Ascending aorta (tissue), 2 donors: ENCODE measurements around the gene MGAT5. TPM values are rescaled to one million over a fixed set of nuclear protein-coding genes. Genes with fewer than 3 reads are reported as not detected.

ENCODE experiments used
- DNase-seq, 2 donors: peaks; one replicate each; pipeline ENCODE4 v3.0.0-alpha.2; 2019; ENCODE audit warnings: low spot score in 2 of 2
- H3K27ac ChIP-seq, 2 donors: fragments of 200-600 bp; sonication (generic); one replicate each; pipeline ENCODE4 v1.5.1; 2016 to 2017; ENCODE audit warnings: mild to moderate bottlenecking in 1 of 2
- H3K27me3 ChIP-seq: fragments of 200-600 bp; sonication (generic); one replicate; pipeline ENCODE4 v1.5.1; 2017
- H3K36me3 ChIP-seq, 2 donors: fragments of 200-600 bp; sonication (generic); one replicate each; pipeline ENCODE4 v1.5.1; 2016
- H3K4me1 ChIP-seq, 2 donors: fragments of 200-600 bp; sonication (generic); one replicate each; pipeline ENCODE4 v1.5.1; 2016 to 2017; ENCODE audit warnings: mild to moderate bottlenecking in 1 of 2
- H3K4me3 ChIP-seq, 2 donors: fragments of 200-600 bp; sonication (generic); one replicate each; pipeline ENCODE4 v1.5.1; 2016 to 2017; ENCODE audit warnings: mild to moderate bottlenecking in 1 of 2
- H3K9me3 ChIP-seq, 2 donors: fragments of 200-600 bp; sonication (generic); one replicate each; pipeline ENCODE4 v1.5.1; 2016
- intact Hi-C: fragments of 100-400 bp; cut with DNase I; formaldehyde crosslinking; loops from one replicate; pipeline ENCODE4 v1.15.1; 2023
- total RNA-seq: library from RNA; depleted of rRNA; stranded (reverse); fragments of >200 nt; gene quantifications from one replicate; pipeline ENCODE4 v1.1.0, GENCODE V29; 2016
- TF ChIP-seq, protein P1 (sequence below), 3 experiments: fragments of 200-600 bp in 2 of 3; fragments of 450-650 bp in 1 of 3; sonication (generic) in 2 of 3; IDR thresholded peaks; one replicate each; pipeline ENCODE4 v1.5.1; 2016 to 2019; ENCODE audit warnings: antibody characterized with exemption in 3 of 3, mild to moderate bottlenecking in 1 of 3, moderate library complexity in 1 of 3

MGAT5 gene
- total RNA-seq, 1 donor from 2014 or later, result 15.4 TPM

DNA sequence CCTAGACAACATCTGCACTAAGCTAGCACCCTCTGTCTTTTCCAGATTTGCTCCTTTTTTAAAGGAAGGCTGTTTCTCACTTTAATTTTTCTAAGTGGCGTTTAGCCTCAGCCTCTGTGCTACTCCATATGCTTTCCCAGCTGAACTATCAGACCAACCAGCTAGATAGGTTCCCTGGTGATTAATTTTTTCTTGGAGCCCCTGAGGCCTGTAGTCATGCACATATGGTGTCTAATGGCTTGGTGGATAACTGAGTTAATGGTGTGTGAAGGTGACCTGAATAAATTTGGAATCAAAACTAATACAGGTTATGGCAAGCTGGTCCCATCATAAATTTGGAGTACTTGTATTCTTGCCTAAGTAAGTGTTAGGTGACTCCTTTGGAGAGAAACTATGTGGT lies 135.5 kb downstream of the MGAT5 start:
- Histone ChIP-seq H3K4me3 (no peak overlapping the region), H3K27ac (no peak overlapping the region), H3K27me3 (no peaks in the 10 kb centered on the region), H3K9me3 (no peaks in the 10 kb centered on the region), H3K36me3 (no peaks in the 10 kb centered on the region), H3K4me1 (peaks cover 0 to 12% of the 10 kb centered on the region in 2 donors)
- DNase-seq, result no peak
- intact Hi-C loops, result no loop called here
- TF ChIP-seq, protein P1, sequence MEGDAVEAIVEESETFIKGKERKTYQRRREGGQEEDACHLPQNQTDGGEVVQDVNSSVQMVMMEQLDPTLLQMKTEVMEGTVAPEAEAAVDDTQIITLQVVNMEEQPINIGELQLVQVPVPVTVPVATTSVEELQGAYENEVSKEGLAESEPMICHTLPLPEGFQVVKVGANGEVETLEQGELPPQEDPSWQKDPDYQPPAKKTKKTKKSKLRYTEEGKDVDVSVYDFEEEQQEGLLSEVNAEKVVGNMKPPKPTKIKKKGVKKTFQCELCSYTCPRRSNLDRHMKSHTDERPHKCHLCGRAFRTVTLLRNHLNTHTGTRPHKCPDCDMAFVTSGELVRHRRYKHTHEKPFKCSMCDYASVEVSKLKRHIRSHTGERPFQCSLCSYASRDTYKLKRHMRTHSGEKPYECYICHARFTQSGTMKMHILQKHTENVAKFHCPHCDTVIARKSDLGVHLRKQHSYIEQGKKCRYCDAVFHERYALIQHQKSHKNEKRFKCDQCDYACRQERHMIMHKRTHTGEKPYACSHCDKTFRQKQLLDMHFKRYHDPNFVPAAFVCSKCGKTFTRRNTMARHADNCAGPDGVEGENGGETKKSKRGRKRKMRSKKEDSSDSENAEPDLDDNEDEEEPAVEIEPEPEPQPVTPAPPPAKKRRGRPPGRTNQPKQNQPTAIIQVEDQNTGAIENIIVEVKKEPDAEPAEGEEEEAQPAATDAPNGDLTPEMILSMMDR (IDR thresholded peaks at IDR 0.05), result no peak

DNA sequence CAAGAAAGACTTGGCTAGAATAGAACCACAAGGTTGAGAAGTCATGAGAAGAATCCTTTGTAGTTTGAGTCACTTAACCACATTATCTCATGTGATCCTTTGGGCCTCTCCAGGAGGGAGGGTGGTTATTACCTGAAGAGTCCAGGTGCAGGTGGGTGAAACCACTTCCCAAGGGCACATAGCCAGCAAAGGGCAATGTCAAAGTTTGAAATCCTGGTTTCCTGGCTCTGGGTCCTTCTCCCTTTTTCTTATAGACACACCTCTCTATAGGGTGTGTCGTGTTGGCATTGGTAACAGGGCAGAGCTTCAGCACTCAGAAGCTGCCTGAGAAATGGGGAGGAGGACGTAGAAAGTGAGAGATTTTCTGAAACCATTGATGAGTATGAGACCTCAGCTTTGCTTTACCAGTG lies 137.9 kb downstream of the MGAT5 start:
- TF ChIP-seq, protein P1 (IDR thresholded peaks at IDR 0.05), result no peak
- no peaks in the 10 kb centered on the region for H3K9me3 ChIP-seq
- no peaks in the 10 kb centered on the region for H3K27me3 ChIP-seq
- peaks cover 0 to 12% of the 10 kb centered on the region in 2 donors for H3K4me1 ChIP-seq
- intact Hi-C loops, result no loop called here
- DNase-seq, result no peak
- peak overlapping the region in 1 of 2 donors; percentile 73 for H3K27ac ChIP-seq
- H3K4me3 ChIP-seq, result no peak overlapping the region
- no peaks in the 10 kb centered on the region for H3K36me3 ChIP-seq

DNA sequence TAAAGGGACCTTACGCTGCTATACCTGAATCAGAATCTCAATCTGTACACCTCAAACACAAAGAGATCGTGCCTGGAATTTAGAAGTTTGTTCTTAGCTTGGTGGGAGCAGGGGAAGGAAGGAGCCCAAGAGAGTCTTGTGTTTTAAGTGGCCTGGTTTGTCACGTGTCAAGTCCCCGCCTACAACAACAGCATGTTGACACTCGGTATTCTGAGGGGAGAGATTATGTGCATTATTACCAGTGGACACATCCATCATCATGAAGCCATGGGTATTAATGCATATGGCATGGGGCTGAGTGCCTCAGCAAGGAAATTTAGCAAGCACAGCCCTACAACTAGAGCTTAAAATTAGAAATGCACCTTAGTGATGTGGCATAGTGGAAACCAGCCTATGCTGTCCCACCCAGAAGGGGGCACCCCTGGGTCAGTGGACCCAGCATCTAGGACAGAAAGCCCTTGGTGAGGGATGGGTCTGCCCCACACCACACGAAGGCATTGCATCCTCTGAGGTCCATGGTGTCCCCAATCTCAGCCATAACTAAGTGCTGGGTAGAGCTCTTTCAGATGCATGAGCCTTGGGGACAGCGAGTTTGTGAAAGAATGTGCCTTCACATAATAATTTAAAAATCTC lies 138.7 kb downstream of the MGAT5 start:
- Histone ChIP-seq H3K4me3 (no peak overlapping the region), H3K27me3 (no peaks in the 10 kb centered on the region), H3K9me3 (no peaks in the 10 kb centered on the region), H3K27ac (peak overlapping the region; percentile 50 to 73), H3K36me3 (no peaks in the 10 kb centered on the region), H3K4me1 (peaks cover 0 to 12% of the 10 kb centered on the region in 2 donors)
- TF ChIP-seq, protein P1 (IDR thresholded peaks at IDR 0.05), result no peak
- intact Hi-C loops, result no loop called here
- no peak for DNase-seq

DNA sequence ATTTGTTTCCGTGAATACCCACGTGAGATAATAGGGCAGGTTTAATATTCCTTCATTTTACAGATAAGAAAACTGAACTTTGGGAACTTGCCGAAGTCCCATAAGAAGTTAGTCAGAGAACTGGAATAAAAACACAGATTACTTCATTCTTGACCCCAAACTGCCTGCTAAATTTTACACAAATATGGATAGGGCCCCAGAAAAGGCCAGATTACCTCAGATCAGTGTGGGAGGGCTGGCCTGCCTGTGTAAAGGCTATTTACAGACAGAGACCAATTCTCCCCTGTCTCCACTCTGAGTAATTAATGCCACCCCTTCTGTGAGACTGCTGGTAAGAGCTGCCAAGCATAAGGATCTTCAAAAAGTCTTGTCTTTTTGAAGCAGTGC lies 139.2 kb downstream of the MGAT5 start:
- TF ChIP-seq, protein P1 (IDR thresholded peaks at IDR 0.05), result no peak
- H3K27ac ChIP-seq, result peak overlapping the region; percentile 50 to 73

DNA sequence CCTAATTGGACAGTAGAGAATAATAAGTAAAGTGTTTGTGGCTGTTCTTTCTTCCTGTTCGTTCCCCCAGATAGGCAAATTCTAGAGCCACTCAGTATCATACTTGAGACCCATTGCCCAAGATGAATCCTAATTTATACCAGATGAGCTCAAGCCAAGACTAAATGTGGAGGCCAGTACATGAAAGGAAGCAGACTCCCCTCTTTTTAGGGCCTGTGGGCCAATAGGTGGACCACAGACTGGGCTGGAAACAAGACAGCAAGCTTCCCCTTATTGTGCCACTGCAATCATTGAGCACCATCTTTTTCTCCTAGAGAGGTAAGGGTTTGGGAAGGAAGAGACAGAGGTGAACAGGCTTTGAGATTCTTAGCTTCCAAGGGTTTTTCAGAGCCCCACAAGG lies 141.9 kb downstream of the MGAT5 start:
- Histone ChIP-seq H3K9me3 (no peaks in the 10 kb centered on the region), H3K36me3 (no peaks in the 10 kb centered on the region), H3K4me1 (peaks cover 0 to 15% of the 10 kb centered on the region in 2 donors), H3K4me3 (no peak overlapping the region), H3K27me3 (no peaks in the 10 kb centered on the region), H3K27ac (no peak overlapping the region)
- TF ChIP-seq, protein P1 (IDR thresholded peaks at IDR 0.05), result no peak
- intact Hi-C loops, result no loop called here
- no peak for DNase-seq

More for the DNA sequence above, 139.2 kb downstream of the MGAT5 start:
- Histone ChIP-seq H3K9me3 (no peaks in the 10 kb centered on the region), H3K4me1 (peaks cover 0 to 12% of the 10 kb centered on the region in 2 donors), H3K36me3 (no peaks in the 10 kb centered on the region), H3K4me3 (no peak overlapping the region), H3K27me3 (no peaks in the 10 kb centered on the region)
- no peak for DNase-seq
- intact Hi-C loops, result no loop called here
